Measurements from ENCODE around the gene TTBK1. TPM values are rescaled to one million over a fixed set of nuclear protein-coding genes. Genes with fewer than 3 reads are reported as not detected.
A peak's percentile ranks its signal among the peaks of the same experiment; 100 is the strongest.

Gene TTBK1
- total RNA-seq, 4 donors from 2014 or later, result 0.13 TPM; not detected in 3

DNA sequence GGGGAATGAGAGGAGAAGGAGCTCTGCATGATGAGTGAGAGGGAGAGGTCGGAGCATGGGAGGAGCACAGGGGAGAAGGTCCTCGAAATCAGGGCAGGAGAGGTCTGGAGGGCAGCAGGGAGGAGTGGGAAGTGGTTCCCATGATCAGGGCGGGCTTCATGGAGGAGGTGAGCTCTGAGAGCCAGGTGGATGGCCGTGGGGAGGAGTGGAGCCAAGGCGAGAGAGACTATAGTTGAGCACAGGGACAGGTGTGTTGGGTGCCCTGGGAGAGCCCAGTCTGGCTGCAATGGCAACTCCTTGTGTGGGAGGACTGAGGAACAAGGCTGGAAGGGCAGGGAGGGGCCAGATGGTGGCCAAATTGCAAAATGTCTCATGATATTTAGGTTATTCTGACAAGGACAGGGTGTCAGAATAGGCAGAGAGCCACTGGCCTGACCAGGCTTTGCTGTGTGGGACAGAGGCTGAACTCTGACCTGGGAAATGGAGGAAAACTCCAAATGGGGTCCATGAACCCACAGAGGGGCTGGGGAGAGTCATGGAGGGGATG lies 21.4 kb downstream of the TTBK1 start:
- no peaks in the 10 kb centered on the region for H3K36me3 ChIP-seq
- no peaks in the 10 kb centered on the region for H3K9me3 ChIP-seq
- 78 to 83% methylated on average over 5 of the region's 5 CpGs for WGBS, 2 donors
- peaks cover 0 to 17% (median 0%) of the 10 kb centered on the region in 4 donors for H3K27me3 ChIP-seq
- TF ChIP-seq POLR2A (IDR thresholded peaks at IDR 0.05) (no peak), CTCF (IDR thresholded peaks at IDR 0.05) (no peak)
- H3K27ac ChIP-seq, result no peak overlapping the region
- DNase-seq, result no peak
- H3K4me1 ChIP-seq, result peaks cover 0 to 23% (median 12%) of the 10 kb centered on the region in 3 donors
- H3K4me3 ChIP-seq, result no peak overlapping the region
- intact Hi-C loops (cut with DNase I), result loop anchor here (10.0 kb wide), 1 partner anchor 240 kb away; no protein-coding TSS in a partner anchor

- Histone ChIP-seq H3K4me3 (no peak overlapping the region), H3K9me3 (no peaks in the 10 kb centered on the region), H3K4me1 (peaks cover 0 to 29% (median 14%) of the 10 kb centered on the region in 3 donors), H3K36me3 (no peaks in the 10 kb centered on the region), H3K27ac (no peak overlapping the region), H3K27me3 (peaks cover 0 to 24% (median 0%) of the 10 kb centered on the region in 4 donors)
- intact Hi-C loops (cut with DNase I), result loop anchor here (10.0 kb wide), 1 partner anchor 239 kb away; no protein-coding TSS in a partner anchor
- no peak for DNase-seq
- WGBS, 2 donors, result 87 to 90% methylated on average over 3 to 6 of the region's 6 CpGs
- TF ChIP-seq POLR2A (IDR thresholded peaks at IDR 0.05) (no peak), CTCF (IDR thresholded peaks at IDR 0.05) (no peak)
Measured at GRCh38 chr6:43265564-43265963, 22.3 kb downstream of the TTBK1 start.

GRCh38 chr6:43267619-43268354 lies 24.5 kb downstream of the TTBK1 start:
- peak overlapping the region in 3 of 4 donors; percentile 48 to 81 (median 63) for H3K27ac ChIP-seq
- 73 to 79% methylated on average over 7 of the region's 7 CpGs for WGBS, 2 donors
- H3K27me3 ChIP-seq, result peaks cover 0 to 33% (median 0%) of the 10 kb centered on the region in 4 donors
- intact Hi-C loops (cut with DNase I), result loop anchor here (10.0 kb wide), 1 partner anchor 237 kb away; no protein-coding TSS in a partner anchor
- H3K4me3 ChIP-seq, result no peak overlapping the region
- H3K4me1 ChIP-seq, result peaks cover 0 to 25% (median 14%) of the 10 kb centered on the region in 3 donors
- TF ChIP-seq CTCF (IDR thresholded peaks at IDR 0.05) (no peak), POLR2A (IDR thresholded peaks at IDR 0.05) (no peak)
- H3K36me3 ChIP-seq, result no peaks in the 10 kb centered on the region
- no peak for DNase-seq
- H3K9me3 ChIP-seq, result no peaks in the 10 kb centered on the region

DNA sequence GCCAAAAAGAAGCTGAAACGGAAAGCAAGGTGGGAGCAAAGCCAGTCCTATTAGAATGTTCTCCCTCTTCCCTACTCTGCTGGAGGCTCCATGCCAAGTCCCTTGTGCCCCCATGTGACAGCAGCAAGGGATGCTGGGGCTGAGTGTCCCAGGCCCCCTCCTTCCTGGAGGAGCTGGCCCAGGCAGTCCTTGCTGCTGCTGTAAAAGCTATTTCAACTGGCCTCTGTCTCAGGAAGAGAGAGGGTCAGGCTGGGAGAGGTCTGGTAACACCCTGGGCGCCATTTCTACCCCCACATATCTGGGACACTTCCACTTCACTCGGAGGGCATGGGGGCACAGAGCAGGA lies 25.0 kb downstream of the TTBK1 start:
- no peak for DNase-seq
- H3K4me1 ChIP-seq, result peaks cover 0 to 25% (median 14%) of the 10 kb centered on the region in 3 donors
- H3K27ac ChIP-seq, result peak overlapping the region in 3 of 4 donors; percentile 48 to 81 (median 63)
- H3K36me3 ChIP-seq, result no peaks in the 10 kb centered on the region
- no peaks in the 10 kb centered on the region for H3K9me3 ChIP-seq
- 59 to 71% methylated on average over 1 to 3 of the region's 3 CpGs for WGBS, 2 donors
- TF ChIP-seq POLR2A (IDR thresholded peaks at IDR 0.05), result no peak
- TF ChIP-seq CTCF (IDR thresholded peaks at IDR 0.05), result no peak
- H3K4me3 ChIP-seq, result no peak overlapping the region
- intact Hi-C loops (cut with DNase I), result loop anchor here (10.0 kb wide), 1 partner anchor 236 kb away; no protein-coding TSS in a partner anchor
- peaks cover 0 to 38% (median 0%) of the 10 kb centered on the region in 4 donors for H3K27me3 ChIP-seq

- intact Hi-C loops (cut with DNase I), result loop anchor here (10.0 kb wide), 1 partner anchor 236 kb away; no protein-coding TSS in a partner anchor
- 57 to 66% methylated on average over 5 to 6 of the region's 10 CpGs for WGBS, 2 donors
- no peak for TF ChIP-seq POLR2A (IDR thresholded peaks at IDR 0.05)
- no peak for TF ChIP-seq CTCF (IDR thresholded peaks at IDR 0.05)
Measured at GRCh38 chr6:43268782-43269272, 25.5 kb downstream of the TTBK1 start.

More at GRCh38 chr6:43268782-43269272, 25.5 kb downstream of the TTBK1 start:
- H3K4me3 ChIP-seq, result peak overlapping the region in 2 of 4 donors; percentile 33 to 61
- H3K9me3 ChIP-seq, result no peaks in the 10 kb centered on the region
- peak overlapping the region in 3 of 4 donors; percentile 48 to 81 (median 63) for H3K27ac ChIP-seq
- H3K36me3 ChIP-seq, result no peaks in the 10 kb centered on the region
- H3K27me3 ChIP-seq, result peaks cover 0 to 43% (median 0%) of the 10 kb centered on the region in 4 donors
- no peak for DNase-seq
- peaks cover 0 to 25% (median 14%) of the 10 kb centered on the region in 3 donors for H3K4me1 ChIP-seq
